Measurements from ENCODE around the gene NRG4.
"Not testable (repeated sequence)": the region's sequence is repeated elsewhere in the genome, so short reads cannot be mapped to it uniquely, and the experiment has no call there.

The NRG4 gene

GRCh38 chr15:75925440-75925839, 86.8 kb downstream of the NRG4 start:
- DNase-seq: no peak

- DNase-seq: no peak
Observed at GRCh38 chr15:75924576-75924975, 87.6 kb downstream of the NRG4 start.

DNA sequence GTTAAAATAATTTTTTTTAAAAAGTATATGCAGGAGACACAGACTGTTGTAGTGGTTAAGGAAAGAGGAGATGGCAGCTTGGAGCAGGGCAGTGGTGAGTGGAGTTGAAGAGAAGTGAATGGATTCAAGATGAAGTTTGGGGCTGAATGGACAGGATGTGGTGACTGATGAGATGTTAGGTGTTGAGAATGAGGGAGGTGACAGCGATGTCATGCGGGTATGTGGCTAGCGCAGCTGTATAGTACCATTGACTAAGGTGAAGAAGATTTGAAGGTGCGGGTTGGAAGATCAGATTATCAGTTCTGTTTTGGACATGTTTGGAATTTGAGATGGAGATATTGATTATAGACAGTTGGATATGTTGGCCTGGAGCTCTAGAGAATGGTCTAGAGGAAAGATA, 88.5 kb downstream of the NRG4 start:
- DNase-seq: no peak

DNA sequence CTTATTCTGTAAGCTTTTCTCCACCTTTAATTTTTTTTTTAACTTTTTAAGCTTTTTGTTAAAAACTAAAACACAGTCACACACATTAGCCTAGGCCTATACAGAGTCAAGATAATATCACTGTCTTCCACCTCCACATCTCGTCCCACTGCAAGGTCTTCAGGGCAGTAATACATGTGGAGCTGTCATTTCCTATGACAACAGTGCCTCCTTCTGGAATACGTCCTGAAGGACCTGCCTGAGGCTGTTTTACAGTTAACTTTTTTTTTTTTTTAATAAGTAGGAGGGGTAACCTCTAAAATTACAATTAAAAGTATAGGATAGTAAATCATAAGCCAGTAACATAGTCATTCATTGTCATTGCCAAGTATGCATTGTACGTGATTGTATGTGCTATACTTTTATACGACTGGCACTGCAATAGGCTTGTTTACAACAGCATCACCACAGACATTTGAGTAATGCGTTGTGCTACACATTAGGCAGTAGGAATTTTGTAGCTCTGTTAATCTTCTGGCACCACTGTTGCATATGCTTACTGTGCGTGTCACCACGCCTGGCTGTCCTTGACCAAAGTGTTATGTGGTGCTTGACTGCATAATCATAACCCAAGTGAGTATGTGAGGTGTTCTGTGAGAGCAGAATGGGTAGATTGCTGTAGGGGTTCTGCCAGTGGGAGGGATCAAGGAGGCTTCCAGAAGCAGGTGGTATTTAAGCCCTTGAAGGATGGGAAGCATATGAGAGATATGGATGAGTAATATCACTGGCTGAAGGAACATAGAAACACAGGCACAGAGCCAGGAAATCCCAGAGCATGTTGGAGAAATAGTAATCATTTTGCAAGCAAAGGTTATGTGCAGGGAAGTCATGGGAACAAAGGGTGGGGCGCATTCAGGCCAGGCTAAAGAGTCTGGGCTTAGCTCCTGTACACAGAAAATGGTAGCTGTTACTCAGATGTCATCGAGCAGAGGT, 90.2 kb downstream of the NRG4 start:
- peak; percentile 44 for DNase-seq

DNA sequence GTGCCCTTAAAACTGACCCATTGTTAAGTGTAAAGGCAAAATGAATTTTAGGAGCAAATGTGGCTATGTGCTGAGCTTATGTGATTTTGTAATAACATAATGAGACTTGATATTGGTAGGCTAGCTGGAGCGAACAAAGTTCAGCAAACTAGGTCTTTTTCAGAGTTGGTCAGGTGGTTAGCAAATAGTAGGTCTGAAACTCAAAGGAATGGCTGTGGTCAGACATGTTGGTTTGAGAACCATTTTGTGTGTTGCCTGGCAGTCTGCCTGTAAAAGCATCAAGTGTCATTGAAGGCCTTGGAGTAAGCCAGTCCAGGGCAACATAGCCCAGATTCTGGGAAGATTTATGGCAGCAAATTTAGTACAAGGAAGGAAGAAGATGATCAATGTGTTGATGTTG, 92.1 kb downstream of the NRG4 start:
- no peak for DNase-seq

GRCh38 chr15:75918135-75918534, 94.1 kb downstream of the NRG4 start:
- no peak for DNase-seq

GRCh38 chr15:75916978-75917377, 95.2 kb downstream of the NRG4 start:
- DNase-seq: no peak

DNA sequence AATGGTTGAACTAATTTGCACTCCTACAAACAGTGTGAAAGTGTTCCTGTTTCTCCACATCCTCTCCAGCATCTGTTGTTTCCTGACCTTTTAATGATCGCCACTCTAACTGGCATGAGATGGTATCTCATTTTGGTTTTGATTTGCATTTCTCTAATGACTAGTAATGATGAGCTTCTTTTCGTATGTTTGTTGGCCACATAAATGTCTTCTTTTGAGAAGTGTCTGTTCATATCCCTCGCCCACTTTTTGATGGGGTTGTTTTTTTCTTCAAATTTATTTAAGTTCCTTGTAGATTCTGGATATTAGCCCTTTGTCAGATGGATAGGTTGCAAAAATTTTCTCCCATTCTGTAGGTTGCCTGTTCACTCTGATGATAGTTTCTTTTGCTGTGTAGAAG, 101.9 kb downstream of the NRG4 start:
- DNase-seq: not testable (repeated sequence)

- DNase-seq: no peak
Observed at GRCh38 chr15:75905231-75905630, 107.0 kb downstream of the NRG4 start.

DNA sequence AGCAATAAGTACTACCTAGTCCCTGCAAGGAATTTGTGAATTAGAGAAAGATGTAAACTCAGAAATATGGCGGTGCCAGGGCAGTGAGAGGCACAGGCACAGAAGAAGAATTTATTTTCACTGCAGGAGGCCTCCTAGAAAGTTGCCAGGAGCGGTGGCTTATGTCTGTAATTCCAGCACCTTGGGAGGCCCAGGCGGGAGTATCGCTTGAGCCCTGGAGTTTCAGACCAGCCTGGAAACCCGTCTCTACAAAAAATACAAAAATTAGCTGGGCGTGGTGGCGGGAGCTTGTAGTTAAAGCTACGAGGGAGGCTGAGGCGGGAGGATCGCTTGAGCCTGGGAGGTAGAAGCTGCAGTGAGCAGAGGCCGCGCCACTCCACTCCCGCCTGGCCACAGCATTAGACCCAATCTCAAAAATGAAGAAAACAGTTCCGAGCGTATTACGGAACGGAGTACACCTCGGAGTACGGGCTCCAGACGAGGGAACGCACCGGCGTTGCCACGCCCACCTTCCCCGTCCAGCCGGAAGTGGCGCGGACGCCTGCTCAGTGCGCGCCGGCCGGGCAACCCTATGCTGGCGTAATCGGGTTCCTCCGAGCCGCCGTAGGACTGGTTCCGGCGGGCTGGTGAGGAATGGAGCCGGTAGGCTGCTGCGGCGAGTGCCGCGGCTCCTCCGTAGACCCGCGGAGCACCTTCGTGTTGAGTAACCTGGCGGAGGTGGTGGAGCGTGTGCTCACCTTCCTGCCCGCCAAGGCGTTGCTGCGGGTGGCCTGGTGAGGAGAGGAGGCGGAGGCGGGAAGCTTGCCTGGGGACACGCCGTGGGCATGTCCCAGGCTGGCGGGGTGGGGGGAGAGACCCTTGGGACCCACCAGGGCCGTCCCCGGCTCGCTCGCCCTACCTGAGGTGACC, 108.6 kb downstream of the NRG4 start, which contains the start of gene FBXO22:
Gene FBXO22 (plus strand): TSS at position 548 of the 909 bp plus-strand sequence. CDS start 86 bp downstream, at position 634.
- peak; percentile 95 for DNase-seq

DNA sequence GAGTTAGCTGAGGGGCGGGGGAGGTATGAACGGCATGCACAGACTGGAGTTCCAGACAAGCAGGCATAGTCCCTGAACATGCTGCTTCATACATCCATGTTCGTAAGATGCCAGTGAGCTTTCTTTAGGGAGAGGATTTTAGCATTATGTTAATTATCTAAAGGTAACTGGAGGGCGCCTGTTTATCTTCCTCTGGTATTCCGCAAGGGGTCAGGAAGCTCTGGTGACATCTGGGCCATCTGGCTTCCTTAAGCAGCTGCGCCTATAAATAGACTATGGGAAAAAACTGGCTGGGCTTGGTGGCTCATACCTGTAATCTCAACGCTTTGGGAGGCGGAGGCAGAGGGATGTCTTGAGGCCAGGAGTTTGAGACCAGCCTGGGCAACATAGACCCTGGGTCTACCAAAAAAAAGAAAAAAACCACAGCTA, 110.1 kb downstream of the NRG4 start:
- DNase-seq: no peak

DNA sequence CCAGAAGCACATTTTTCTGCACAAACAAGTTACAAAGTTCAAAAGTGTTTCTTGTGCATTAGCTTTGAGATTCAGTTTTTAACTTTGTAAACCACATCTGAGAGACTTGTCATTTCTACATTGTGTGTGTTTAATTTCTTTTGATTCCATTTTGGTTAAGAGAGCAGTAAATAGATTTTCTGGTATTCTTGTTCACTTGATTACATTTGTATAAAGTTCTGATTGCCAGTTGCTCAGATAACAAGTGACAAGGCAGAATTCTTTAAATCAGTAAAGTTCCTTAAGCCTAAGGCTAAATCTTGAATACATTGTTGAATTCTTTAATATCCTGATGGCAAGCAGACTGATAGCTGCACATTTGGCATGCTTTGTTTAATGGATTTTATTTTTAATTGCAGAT, 111.6 kb downstream of the NRG4 start:
- no peak for DNase-seq

DNA sequence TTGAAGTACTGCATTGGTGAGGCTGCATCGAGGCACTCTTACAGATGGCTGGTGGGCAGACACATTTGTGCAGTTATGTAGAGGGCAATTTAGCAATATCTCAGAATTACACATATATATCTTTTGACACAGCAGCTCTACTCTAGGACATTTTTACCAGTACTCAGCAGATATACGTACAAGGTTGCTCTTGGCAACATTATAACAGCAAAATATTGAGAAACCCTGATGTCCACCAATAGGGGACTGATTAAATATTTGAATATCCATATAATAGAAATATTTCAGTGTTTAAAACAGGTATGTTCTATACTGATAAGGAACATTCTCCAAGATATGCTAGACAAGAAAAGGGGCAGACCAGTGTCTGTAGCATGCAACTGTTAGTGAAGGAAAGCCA, 116.5 kb downstream of the NRG4 start:
- DNase-seq: no peak

DNA sequence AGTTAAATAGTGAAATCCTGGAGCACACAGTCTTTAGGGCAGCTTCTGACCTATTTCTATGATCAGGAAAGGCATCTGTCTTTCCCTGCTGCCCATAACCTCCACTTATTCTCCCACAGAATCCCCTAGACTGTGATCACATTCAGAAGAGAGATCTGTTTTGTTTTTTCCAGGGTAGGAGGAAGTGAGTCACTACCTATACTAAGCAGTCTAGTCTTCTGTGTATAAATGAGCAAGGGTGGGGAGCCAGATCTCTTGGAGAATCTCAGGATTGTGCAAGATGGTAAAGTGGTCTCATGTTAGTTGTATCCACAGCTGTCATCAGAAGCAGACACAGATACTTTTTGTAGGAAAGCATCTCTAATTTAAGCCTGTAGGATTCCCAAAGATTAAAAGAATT, 120.3 kb downstream of the NRG4 start:
- DNase-seq: peak; percentile 53
